Measurements from ENCODE around the gene SCYL3. TPM values are rescaled to one million over a fixed set of nuclear protein-coding genes. Genes with fewer than 3 reads are reported as not detected.

SCYL3 gene, protein sequence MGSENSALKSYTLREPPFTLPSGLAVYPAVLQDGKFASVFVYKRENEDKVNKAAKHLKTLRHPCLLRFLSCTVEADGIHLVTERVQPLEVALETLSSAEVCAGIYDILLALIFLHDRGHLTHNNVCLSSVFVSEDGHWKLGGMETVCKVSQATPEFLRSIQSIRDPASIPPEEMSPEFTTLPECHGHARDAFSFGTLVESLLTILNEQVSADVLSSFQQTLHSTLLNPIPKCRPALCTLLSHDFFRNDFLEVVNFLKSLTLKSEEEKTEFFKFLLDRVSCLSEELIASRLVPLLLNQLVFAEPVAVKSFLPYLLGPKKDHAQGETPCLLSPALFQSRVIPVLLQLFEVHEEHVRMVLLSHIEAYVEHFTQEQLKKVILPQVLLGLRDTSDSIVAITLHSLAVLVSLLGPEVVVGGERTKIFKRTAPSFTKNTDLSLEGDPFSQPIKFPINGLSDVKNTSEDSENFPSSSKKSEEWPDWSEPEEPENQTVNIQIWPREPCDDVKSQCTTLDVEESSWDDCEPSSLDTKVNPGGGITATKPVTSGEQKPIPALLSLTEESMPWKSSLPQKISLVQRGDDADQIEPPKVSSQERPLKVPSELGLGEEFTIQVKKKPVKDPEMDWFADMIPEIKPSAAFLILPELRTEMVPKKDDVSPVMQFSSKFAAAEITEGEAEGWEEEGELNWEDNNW
- total RNA-seq: 10 to 100 TPM; 15.8 to 16.3 TPM
- polyA plus RNA-seq (ENCODE audit: insufficient read depth, low read depth, low replicate concordance): 13.3 TPM
- long read RNA-seq, donor 1, full-length matches to known transcripts: 1 of 1 reads
- long read RNA-seq, donor 1, partial matches to known transcripts: 0 of 1 reads
- long read RNA-seq, donor 1, other reads (novel, unspliced or antisense): 0 of 1 reads
- long read RNA-seq, donor 2, full-length matches to known transcripts: 2 of 2 reads
- long read RNA-seq, donor 2, partial matches to known transcripts: 0 of 2 reads
- long read RNA-seq, donor 2, other reads (novel, unspliced or antisense): 0 of 2 reads

DNA sequence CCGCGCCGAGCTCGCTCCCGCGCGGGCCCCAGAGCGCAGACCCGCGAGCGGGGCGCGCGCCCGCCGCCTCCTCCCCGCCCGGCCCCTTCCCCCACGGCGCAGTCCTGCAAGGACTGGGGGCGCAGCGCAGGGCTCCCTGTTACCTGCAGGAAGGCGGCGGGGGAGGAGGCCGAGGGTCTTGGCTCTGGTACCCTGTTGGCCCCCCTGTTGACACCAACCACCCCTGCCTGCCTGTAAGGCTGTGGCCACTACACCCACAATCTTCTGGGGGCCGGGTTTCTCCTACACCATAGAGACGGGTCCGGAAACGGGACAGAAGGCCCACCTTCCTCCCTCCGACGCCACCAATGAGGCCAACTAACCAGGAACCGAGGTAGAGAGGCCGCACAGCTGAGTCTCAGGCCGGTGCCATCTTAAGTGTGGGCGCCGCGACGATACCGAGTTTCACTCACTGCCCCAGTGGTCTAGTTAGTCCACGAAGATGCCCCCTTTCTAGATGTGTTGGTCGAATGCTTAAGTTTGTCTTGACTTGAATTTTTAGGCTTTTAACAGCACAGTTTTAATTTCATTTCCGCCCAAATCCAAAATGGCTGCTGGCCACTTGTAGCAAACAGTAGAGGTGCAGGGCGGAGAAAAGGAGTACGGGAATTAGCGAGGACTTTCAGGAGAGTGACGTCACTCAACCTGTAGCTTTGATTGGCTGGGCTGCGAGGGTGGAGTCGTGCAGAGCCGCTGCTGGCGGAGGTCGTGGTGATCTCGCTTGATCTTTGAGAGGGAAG lies at the start of gene SCYL3:
Gene SCYL3, minus strand, starts transcription at position 252 of the 779 bp plus-strand sequence. CDS start 5,056 bp downstream, outside the sequence.
- intact Hi-C loops (cut with DNase I; ENCODE audit: low total_unique reads): no loop called here
- no peaks in the 10 kb centered on the region for H3K36me3 ChIP-seq (ENCODE audit: low read depth, missing control alignments)
- 0% methylated on average over 22 to 44 of the region's 52 CpGs for WGBS, 2 donors
- peaks cover 9% of the 10 kb centered on the region for H3K4me1 ChIP-seq
- H3K27me3 ChIP-seq: no peaks in the 10 kb centered on the region
- peak within 1 kb of the TSS; percentile 86 to 97 for H3K4me3 ChIP-seq
- TF ChIP-seq, protein P1, sequence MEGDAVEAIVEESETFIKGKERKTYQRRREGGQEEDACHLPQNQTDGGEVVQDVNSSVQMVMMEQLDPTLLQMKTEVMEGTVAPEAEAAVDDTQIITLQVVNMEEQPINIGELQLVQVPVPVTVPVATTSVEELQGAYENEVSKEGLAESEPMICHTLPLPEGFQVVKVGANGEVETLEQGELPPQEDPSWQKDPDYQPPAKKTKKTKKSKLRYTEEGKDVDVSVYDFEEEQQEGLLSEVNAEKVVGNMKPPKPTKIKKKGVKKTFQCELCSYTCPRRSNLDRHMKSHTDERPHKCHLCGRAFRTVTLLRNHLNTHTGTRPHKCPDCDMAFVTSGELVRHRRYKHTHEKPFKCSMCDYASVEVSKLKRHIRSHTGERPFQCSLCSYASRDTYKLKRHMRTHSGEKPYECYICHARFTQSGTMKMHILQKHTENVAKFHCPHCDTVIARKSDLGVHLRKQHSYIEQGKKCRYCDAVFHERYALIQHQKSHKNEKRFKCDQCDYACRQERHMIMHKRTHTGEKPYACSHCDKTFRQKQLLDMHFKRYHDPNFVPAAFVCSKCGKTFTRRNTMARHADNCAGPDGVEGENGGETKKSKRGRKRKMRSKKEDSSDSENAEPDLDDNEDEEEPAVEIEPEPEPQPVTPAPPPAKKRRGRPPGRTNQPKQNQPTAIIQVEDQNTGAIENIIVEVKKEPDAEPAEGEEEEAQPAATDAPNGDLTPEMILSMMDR (IDR thresholded peaks at IDR 0.05): peak in 1 of 3 experiments; percentile 6
- TF ChIP-seq POLR2A (IDR thresholded peaks at IDR 0.05): no peak
- peak; percentile 98 for DNase-seq
- no peaks in the 10 kb centered on the region for H3K9me3 ChIP-seq
- peak within 1 kb of the TSS; percentile 95 to 96 for H3K27ac ChIP-seq

DNA sequence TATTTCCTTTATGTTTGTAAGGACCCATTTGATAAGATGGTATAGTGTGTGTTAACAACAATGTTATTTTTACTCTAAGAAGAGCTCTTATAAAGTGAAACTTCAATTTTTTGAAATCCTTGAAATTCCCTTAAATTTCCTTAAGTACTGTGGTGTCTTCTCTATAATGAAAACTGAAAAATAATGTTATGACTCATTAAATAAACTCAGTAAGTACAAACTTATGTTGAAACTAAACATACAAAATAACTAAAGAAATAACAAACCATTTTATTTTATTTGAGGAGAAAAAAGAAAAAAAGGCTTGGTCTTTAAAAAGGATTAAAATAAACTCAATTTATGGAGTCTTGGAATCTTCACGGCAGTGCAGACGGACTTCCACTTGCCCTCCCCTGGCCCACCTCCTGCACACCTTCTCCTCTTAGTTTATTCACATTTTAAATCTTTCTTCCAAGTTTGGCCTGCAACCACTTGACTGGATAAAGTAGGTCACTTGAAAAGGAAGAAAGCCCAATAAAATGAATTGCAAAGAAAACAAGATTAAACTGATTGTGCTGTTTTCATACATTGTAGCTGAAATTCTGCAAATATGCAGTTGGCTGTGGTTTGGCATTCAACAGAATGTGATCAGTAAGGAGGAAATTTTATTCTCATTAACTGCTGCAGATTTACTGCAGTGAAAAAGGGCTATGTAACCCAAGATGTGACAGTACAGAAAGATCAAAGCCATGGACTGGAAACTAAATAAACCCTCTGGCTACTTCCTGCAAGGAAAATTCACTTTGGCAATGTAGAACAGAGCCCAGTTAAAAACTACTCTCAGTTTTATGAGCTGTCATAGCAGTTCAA lies 48.5 kb upstream of the SCYL3 start:
- no peaks in the 10 kb centered on the region for H3K9me3 ChIP-seq
- intact Hi-C loops (cut with DNase I; ENCODE audit: low total_unique reads): no loop called here
- no peak overlapping the region for H3K4me3 ChIP-seq
- no peaks in the 10 kb centered on the region for H3K4me1 ChIP-seq
- no peaks in the 10 kb centered on the region for H3K27me3 ChIP-seq
- TF ChIP-seq POLR2A (IDR thresholded peaks at IDR 0.05): no peak
- TF ChIP-seq, protein P1 (IDR thresholded peaks at IDR 0.05): no peak
- 38 to 48% methylated on average over 2 of the region's 2 CpGs for WGBS, 2 donors
- no peaks in the 10 kb centered on the region for H3K36me3 ChIP-seq (ENCODE audit: low read depth, missing control alignments)
- peak overlapping the region; percentile 54 to 60 for H3K27ac ChIP-seq
- DNase-seq: peak; percentile 25

DNA sequence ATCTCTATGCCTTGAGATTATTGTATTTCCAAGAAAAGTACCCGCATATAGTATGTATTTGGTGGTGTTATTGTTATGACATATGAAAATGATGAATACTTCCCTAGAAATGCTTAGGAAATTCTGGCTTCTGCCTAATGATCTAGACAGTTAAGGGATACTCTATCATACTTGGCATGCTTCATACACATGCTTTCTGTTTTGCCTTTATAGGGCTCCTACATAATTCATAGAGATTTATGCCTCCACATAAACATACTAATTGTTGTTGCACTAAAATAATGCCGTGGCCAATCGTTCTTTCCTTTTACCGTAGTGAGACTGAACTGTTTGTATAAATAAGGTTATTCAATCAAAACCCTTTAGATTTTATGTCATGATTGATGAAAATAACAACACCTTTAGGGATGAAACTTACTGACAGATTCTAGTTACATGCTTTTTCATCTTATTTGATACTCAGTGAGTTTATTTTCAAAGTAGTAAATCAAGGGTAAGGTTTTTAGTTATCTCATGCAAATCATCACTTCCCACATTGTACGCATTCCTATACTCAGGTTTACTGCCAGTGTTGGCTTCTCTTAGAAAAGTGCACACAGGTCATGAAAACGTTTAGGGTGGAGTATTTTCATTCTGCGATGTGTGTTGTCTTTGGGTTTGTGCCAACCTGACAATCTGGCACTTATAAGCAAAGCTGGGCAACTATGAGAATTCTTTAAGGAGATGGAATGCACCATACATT lies 40.5 kb upstream of the SCYL3 start:
- no peaks in the 10 kb centered on the region for H3K36me3 ChIP-seq (ENCODE audit: low read depth, missing control alignments)
- no peaks in the 10 kb centered on the region for H3K27me3 ChIP-seq
- DNase-seq: no peak
- no peak overlapping the region for H3K27ac ChIP-seq
- H3K4me1 ChIP-seq: no peaks in the 10 kb centered on the region
- H3K4me3 ChIP-seq: no peak overlapping the region
- 57 to 60% methylated on average over 7 of the region's 7 CpGs for WGBS, 2 donors
- intact Hi-C loops (cut with DNase I; ENCODE audit: low total_unique reads): no loop called here
- no peaks in the 10 kb centered on the region for H3K9me3 ChIP-seq
- TF ChIP-seq POLR2A (IDR thresholded peaks at IDR 0.05): no peak
- TF ChIP-seq, protein P1 (IDR thresholded peaks at IDR 0.05): no peak
